Activated T-helper 1 cell treated with anti-CD3 and anti-CD28 coated beads, Interleukin-12 subunit alpha, Interleukin-12 subunit beta, Interleukin-2, Interleukin-4 antibody, amounts not matched to agents 30 ng/mL and 10 ng/mL and 1 ng/mL, durations not matched to agents 14 hours and 24 hours and 36 hours (primary cell): ENCODE results near the gene NMD3. TPM values are rescaled to one million over a fixed set of nuclear protein-coding genes. Genes with fewer than 3 reads are reported as not detected.
"Not testable (repeated sequence)": the region's sequence is repeated elsewhere in the genome, so short reads cannot be mapped to it uniquely, and the experiment has no call there.

Experiments
- DNase-seq: peaks from one replicate; pipeline ENCODE4 v3.0.0; 2021; ENCODE audit warnings: low spot score
- H3K27ac Mint-ChIP-seq: one replicate; pipeline ENCODE4 v1.8.0; 2021; ENCODE audit warnings: mild to moderate bottlenecking, mixed read lengths
- H3K27me3 Mint-ChIP-seq: one replicate; pipeline ENCODE4 v1.8.0; 2022; ENCODE audit warnings: mild to moderate bottlenecking, moderate library complexity, mixed read lengths; ENCODE audit not compliant: insufficient read depth
- H3K36me3 Mint-ChIP-seq: one replicate; pipeline ENCODE4 v1.8.0; 2021; ENCODE audit warnings: low read depth, mixed read lengths
- H3K4me1 Mint-ChIP-seq: one replicate; pipeline ENCODE4 v1.8.0; 2021; ENCODE audit warnings: low read depth, mixed read lengths
- H3K4me3 Mint-ChIP-seq: one replicate; pipeline ENCODE4 v1.8.0; 2021; ENCODE audit warnings: mild to moderate bottlenecking, moderate library complexity, mixed read lengths
- H3K9me3 Mint-ChIP-seq: one replicate; pipeline ENCODE4 v1.8.0; 2021; ENCODE audit warnings: mixed read lengths
- intact Hi-C: fragments of 100-400 bp; cut with micrococcal nuclease; formaldehyde crosslinking; loops from one replicate; pipeline ENCODE4 v1.15.1; 2024
- total RNA-seq: library from RNA; stranded (reverse); gene quantifications from 2 replicates; pipeline ENCODE4 v1.2.3, GENCODE V29; 2022

The NMD3 gene
- total RNA-seq: 74.5 and 79.6 TPM in 2 replicates

GRCh38 chr3:161220850-161221753, at the start of gene NMD3:
TSS of gene NMD3 (plus strand) at chr3:161221311. CDS start at chr3:161222014, 703 bp downstream.
- intact Hi-C loops: loop anchor here (1.0 to 10.0 kb wide), 10 partner anchors 90 to 1236 kb away; partner anchors contain the start of genes B3GALNT1, IFT80, IL12A and KPNA4
- peak within 1 kb of the TSS; percentile 94 for H3K4me3 Mint-ChIP-seq
- peaks cover 10% of the 10 kb centered on the region for H3K27me3 Mint-ChIP-seq
- H3K36me3 Mint-ChIP-seq: peaks cover 18% of the 10 kb centered on the region
- H3K4me1 Mint-ChIP-seq: peaks cover 31% of the 10 kb centered on the region
- DNase-seq: peak; percentile 88
- H3K9me3 Mint-ChIP-seq: no peaks in the 10 kb centered on the region
- peak within 1 kb of the TSS; percentile 93 for H3K27ac Mint-ChIP-seq

GRCh38 chr3:161171639-161172552, 49.2 kb upstream of the NMD3 start:
- H3K4me3 Mint-ChIP-seq: no peak overlapping the region

GRCh38 chr3:161175506-161175905, 45.6 kb upstream of the NMD3 start:
- intact Hi-C loops: no loop called here
- no peak overlapping the region for H3K4me3 Mint-ChIP-seq
- DNase-seq: no peak
- peaks cover 2% of the 10 kb centered on the region for H3K27me3 Mint-ChIP-seq
- no peaks in the 10 kb centered on the region for H3K4me1 Mint-ChIP-seq
- no peak overlapping the region for H3K27ac Mint-ChIP-seq
- no peaks in the 10 kb centered on the region for H3K36me3 Mint-ChIP-seq
- H3K9me3 Mint-ChIP-seq: no peaks in the 10 kb centered on the region

More at GRCh38 chr3:161171639-161172552, 49.2 kb upstream of the NMD3 start:
- Mint-ChIP-seq H3K27ac (no peak overlapping the region), H3K4me1 (no peaks in the 10 kb centered on the region), H3K9me3 (no peaks in the 10 kb centered on the region), H3K36me3 (no peaks in the 10 kb centered on the region), H3K27me3 (peaks cover 2% of the 10 kb centered on the region)
- intact Hi-C loops: no loop called here
- no peak for DNase-seq

GRCh38 chr3:161177991-161178390, 43.1 kb upstream of the NMD3 start:
- Mint-ChIP-seq H3K9me3 (no peaks in the 10 kb centered on the region), H3K27ac (no peak overlapping the region)
- intact Hi-C loops: no loop called here

GRCh38 chr3:161181371-161181770, 39.7 kb upstream of the NMD3 start:
- H3K4me3 Mint-ChIP-seq, H3K36me3 Mint-ChIP-seq, DNase-seq, H3K9me3 Mint-ChIP-seq, intact Hi-C loops, H3K27ac Mint-ChIP-seq, H3K4me1 Mint-ChIP-seq, H3K27me3 Mint-ChIP-seq: not testable (repeated sequence)

More at GRCh38 chr3:161177991-161178390, 43.1 kb upstream of the NMD3 start:
- H3K4me1 Mint-ChIP-seq: no peaks in the 10 kb centered on the region
- no peak for DNase-seq
- no peaks in the 10 kb centered on the region for H3K36me3 Mint-ChIP-seq
- H3K27me3 Mint-ChIP-seq: peaks cover 1% of the 10 kb centered on the region
- H3K4me3 Mint-ChIP-seq: no peak overlapping the region

- Mint-ChIP-seq H3K27me3 (peaks cover 6% of the 10 kb centered on the region), H3K36me3 (no peaks in the 10 kb centered on the region), H3K27ac (no peak overlapping the region), H3K9me3 (no peaks in the 10 kb centered on the region), H3K4me3 (no peak overlapping the region), H3K4me1 (no peaks in the 10 kb centered on the region)
- intact Hi-C loops: no loop called here
- no peak for DNase-seq
Observed at GRCh38 chr3:161187046-161187445, 34.1 kb upstream of the NMD3 start.

GRCh38 chr3:161197855-161198850, 23.0 kb upstream of the NMD3 start:
- no peaks in the 10 kb centered on the region for H3K4me1 Mint-ChIP-seq
- DNase-seq: no peak

GRCh38 chr3:161199926-161200325, 21.2 kb upstream of the NMD3 start:
- DNase-seq: no peak
- intact Hi-C loops: no loop called here
- Mint-ChIP-seq H3K36me3 (no peaks in the 10 kb centered on the region), H3K9me3 (no peaks in the 10 kb centered on the region), H3K4me1 (no peaks in the 10 kb centered on the region), H3K27ac (no peak overlapping the region), H3K27me3 (peaks cover 6% of the 10 kb centered on the region), H3K4me3 (no peak overlapping the region)

More at GRCh38 chr3:161197855-161198850, 23.0 kb upstream of the NMD3 start:
- no peaks in the 10 kb centered on the region for H3K9me3 Mint-ChIP-seq
- H3K27me3 Mint-ChIP-seq: peaks cover 6% of the 10 kb centered on the region
- intact Hi-C loops: no loop called here
- H3K36me3 Mint-ChIP-seq: no peaks in the 10 kb centered on the region
- no peak overlapping the region for H3K4me3 Mint-ChIP-seq
- H3K27ac Mint-ChIP-seq: no peak overlapping the region

GRCh38 chr3:161203485-161204098, 17.5 kb upstream of the NMD3 start:
- Mint-ChIP-seq H3K27me3 (peaks cover 4% of the 10 kb centered on the region), H3K9me3 (no peaks in the 10 kb centered on the region), H3K27ac (no peak overlapping the region), H3K4me3 (no peak overlapping the region), H3K36me3 (no peaks in the 10 kb centered on the region), H3K4me1 (no peaks in the 10 kb centered on the region)
- no peak for DNase-seq
- intact Hi-C loops: no loop called here

- no peak for DNase-seq
- Mint-ChIP-seq H3K27ac (no peak overlapping the region), H3K4me3 (no peak overlapping the region), H3K4me1 (no peaks in the 10 kb centered on the region), H3K27me3 (peaks cover 3% of the 10 kb centered on the region), H3K9me3 (no peaks in the 10 kb centered on the region), H3K36me3 (no peaks in the 10 kb centered on the region)
- intact Hi-C loops: no loop called here
Observed at GRCh38 chr3:161208931-161209330, 12.2 kb upstream of the NMD3 start.

- Mint-ChIP-seq H3K4me1 (no peaks in the 10 kb centered on the region), H3K27ac (no peak overlapping the region), H3K9me3 (no peaks in the 10 kb centered on the region), H3K4me3 (no peak overlapping the region), H3K36me3 (no peaks in the 10 kb centered on the region), H3K27me3 (peaks cover 15% of the 10 kb centered on the region)
- DNase-seq: no peak
- intact Hi-C loops: no loop called here
Observed at GRCh38 chr3:161212171-161212771, 8.8 kb upstream of the NMD3 start.
